Measurements from ENCODE around the gene MRTFA. TPM values are rescaled to one million over a fixed set of nuclear protein-coding genes. Genes with fewer than 3 reads are reported as not detected.

Gene MRTFA
- total RNA-seq: 100 to 1,000 TPM in 2 of 9 donors, 10 to 100 TPM in 7; 13.6 to 141 (median 42.8) TPM
- 10 to 100 TPM; 12.3 to 49.8 (median 22.7) TPM for polyA plus RNA-seq
- long read RNA-seq, donor 1, full-length matches to known transcripts: 2 of 7 reads
- long read RNA-seq, donor 1, partial matches to known transcripts: 5 of 7 reads
- long read RNA-seq, donor 1, other reads (novel, unspliced or antisense): 0 of 7 reads
- long read RNA-seq, donor 2: 0 reads
- long read RNA-seq, donor 3, partial matches to known transcripts: 0 of 1 reads
- long read RNA-seq, donor 3, other reads (novel, unspliced or antisense): 0 of 1 reads
- long read RNA-seq, donor 4, partial matches to known transcripts: 0 of 5 reads
- long read RNA-seq, donor 4, other reads (novel, unspliced or antisense): 5 of 5 reads
- long read RNA-seq, donor 5, partial matches to known transcripts: 9 of 17 reads
- long read RNA-seq, donor 5, other reads (novel, unspliced or antisense): 7 of 17 reads
- long read RNA-seq, donor 6, partial matches to known transcripts: 0 of 3 reads
- long read RNA-seq, donor 6, other reads (novel, unspliced or antisense): 3 of 3 reads
- long read RNA-seq, donor 7: 0 reads
- long read RNA-seq, donor 8, full-length matches to known transcripts: 2 of 2 reads
- long read RNA-seq, donor 8, partial matches to known transcripts: 0 of 2 reads
- long read RNA-seq, donor 8, other reads (novel, unspliced or antisense): 0 of 2 reads
- long read RNA-seq, donor 9: 0 reads
- long read RNA-seq, donor 10: 0 reads

DNA sequence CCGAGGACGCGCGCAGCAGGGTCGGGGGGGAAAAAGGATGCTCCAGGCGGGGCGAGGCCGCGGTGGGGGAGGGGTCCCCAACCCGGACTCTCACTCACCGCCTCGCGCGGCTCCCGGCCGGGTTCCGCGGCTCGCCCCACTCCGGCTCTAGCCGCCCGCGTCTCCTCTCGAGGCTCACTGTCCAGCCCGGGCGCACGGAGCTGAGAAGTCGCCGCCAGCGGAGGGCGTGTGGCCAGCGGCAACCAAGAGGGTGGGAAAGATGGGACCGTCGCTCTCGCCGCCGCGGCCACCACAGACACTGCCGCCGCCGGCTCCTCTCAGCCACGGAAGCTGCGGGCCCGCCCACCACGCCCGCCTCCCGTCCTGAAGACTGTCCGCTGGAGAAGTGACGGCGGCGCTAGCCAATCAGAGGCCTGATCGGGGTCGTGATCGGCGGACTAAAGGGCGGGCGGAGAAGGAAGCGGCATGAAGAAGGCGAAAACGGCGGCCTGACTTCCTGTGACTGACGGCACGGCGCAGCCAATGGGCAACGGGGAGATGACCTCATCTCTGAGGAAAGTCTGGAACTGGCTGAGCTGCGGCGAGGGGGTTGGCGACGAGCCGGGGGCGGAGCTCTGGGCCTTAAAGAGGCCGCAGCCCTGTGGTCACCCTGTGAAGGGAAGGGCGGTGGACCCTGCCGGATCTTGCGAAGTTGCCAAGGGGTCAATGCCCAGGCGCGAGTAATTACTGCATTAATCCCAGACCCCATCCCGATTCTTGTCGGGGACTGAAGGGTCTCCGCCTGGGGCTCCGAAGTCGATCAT is at the start of gene MRTFA:
Gene MRTFA, minus strand, starts transcription at position 340 of the 803 bp plus-strand sequence.
- 0% methylated on average over 18 to 82 of the region's 82 CpGs for WGBS, 4 donors
- peaks cover 7 to 24% of the 10 kb centered on the region in 2 donors for H3K4me1 ChIP-seq (replicated peaks in 1 of 2)

DNA sequence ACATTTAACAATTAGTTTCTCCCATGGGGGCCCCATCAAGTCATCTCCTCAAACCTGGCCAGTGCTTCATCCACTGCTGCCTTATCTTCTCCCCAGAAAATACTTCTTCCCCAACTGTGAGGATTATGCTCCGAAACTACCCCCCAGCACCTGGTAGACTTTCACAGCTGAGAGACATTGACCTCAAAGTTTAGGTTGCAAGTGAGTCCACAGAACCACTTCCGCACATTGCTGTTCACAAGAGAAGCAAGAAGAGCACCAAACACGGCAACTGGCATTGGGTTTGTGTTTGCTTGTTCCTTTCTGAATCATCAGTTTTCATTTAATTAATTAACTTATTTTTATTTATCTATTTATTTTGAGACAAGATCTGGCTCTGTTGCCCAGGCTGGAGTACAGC is 48.9 kb upstream of the MRTFA start:
- WGBS, 4 donors: 85 to 95% (median 91%) methylated on average over 3 of the region's 3 CpGs
- Histone ChIP-seq H3K36me3 (replicated peaks in 1 of 2) (no peaks in the 10 kb centered on the region), H3K9me3 (replicated peaks in 1 of 3) (no peaks in the 10 kb centered on the region), H3K4me1 (replicated peaks in 1 of 2) (peaks cover 0 to 3% of the 10 kb centered on the region in 2 donors), H3K27ac (no peak overlapping the region), H3K4me3 (no peak overlapping the region), H3K27me3 (no peaks in the 10 kb centered on the region)
- TF ChIP-seq POLR2A (IDR thresholded peaks at IDR 0.05): no peak
- TF ChIP-seq, protein P1, sequence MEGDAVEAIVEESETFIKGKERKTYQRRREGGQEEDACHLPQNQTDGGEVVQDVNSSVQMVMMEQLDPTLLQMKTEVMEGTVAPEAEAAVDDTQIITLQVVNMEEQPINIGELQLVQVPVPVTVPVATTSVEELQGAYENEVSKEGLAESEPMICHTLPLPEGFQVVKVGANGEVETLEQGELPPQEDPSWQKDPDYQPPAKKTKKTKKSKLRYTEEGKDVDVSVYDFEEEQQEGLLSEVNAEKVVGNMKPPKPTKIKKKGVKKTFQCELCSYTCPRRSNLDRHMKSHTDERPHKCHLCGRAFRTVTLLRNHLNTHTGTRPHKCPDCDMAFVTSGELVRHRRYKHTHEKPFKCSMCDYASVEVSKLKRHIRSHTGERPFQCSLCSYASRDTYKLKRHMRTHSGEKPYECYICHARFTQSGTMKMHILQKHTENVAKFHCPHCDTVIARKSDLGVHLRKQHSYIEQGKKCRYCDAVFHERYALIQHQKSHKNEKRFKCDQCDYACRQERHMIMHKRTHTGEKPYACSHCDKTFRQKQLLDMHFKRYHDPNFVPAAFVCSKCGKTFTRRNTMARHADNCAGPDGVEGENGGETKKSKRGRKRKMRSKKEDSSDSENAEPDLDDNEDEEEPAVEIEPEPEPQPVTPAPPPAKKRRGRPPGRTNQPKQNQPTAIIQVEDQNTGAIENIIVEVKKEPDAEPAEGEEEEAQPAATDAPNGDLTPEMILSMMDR (IDR thresholded peaks at IDR 0.05): no peak
- DNase-seq: no peak
- intact Hi-C loops (cut with DNase I): loop anchor here (10.0 kb wide), 1 partner anchor 209 kb away; no protein-coding TSS in a partner anchor

More for the DNA sequence above, at the start of gene MRTFA:
- peak within 1 kb of the TSS; percentile 53 to 97 (median 79) for H3K4me3 ChIP-seq
- H3K36me3 ChIP-seq (replicated peaks in 1 of 2): no peaks in the 10 kb centered on the region
- H3K27me3 ChIP-seq: no peaks in the 10 kb centered on the region
- H3K27ac ChIP-seq: peak within 1 kb of the TSS; percentile 57 to 94 (median 88)
- peak; percentile 100 for DNase-seq
- TF ChIP-seq, protein P1 (IDR thresholded peaks at IDR 0.05): no peak
- peak; percentile 95 to 99 for TF ChIP-seq POLR2A (IDR thresholded peaks at IDR 0.05)
- intact Hi-C loops (cut with DNase I): no loop called here
- H3K9me3 ChIP-seq (replicated peaks in 1 of 3): no peaks in the 10 kb centered on the region

DNA sequence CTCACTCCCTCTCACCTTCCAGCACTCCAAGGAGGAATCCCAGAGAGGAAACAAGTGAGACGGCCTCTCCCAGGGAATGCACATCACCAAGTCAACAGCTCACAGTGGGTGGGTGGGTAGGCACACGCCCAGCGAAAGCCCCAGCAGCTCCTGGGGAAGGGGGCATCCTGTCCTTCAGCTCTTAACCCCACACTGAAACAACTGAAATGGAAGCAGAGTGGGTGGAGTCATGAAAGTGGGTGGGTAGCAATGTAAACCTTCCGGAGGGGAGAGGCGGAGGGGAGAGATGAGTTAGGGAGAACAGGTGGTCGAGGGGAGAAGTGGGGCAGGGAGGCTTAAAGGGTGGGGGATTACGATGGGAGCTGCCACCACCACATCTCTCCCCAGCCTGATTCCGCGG is 48.2 kb upstream of the MRTFA start:
- peaks cover 3% of the 10 kb centered on the region in 2 donors for H3K4me1 ChIP-seq (replicated peaks in 1 of 2)
- no peak for TF ChIP-seq POLR2A (IDR thresholded peaks at IDR 0.05)
- TF ChIP-seq, protein P1 (IDR thresholded peaks at IDR 0.05): no peak
- H3K27ac ChIP-seq: no peak overlapping the region
- no peaks in the 10 kb centered on the region for H3K9me3 ChIP-seq (replicated peaks in 1 of 3)
- 50 to 79% (median 64%) methylated on average over 9 of the region's 9 CpGs for WGBS, 4 donors
- H3K27me3 ChIP-seq: no peaks in the 10 kb centered on the region
- no peak for DNase-seq
- H3K36me3 ChIP-seq (replicated peaks in 1 of 2): no peaks in the 10 kb centered on the region
- intact Hi-C loops (cut with DNase I): loop anchor here (5.0 to 10.0 kb wide), 2 partner anchors 73 to 210 kb away; no protein-coding TSS in a partner anchor
- no peak overlapping the region for H3K4me3 ChIP-seq

Data from adrenal gland (tissue), 19 donors.